NT2/D1 (cell line): Measurements from ENCODE around the gene TWF1.

ENCODE experiments used
- YY1 ChIP-seq: IDR thresholded peaks from 2 replicates; pipeline ENCODE4 v1.6.1; 2011; ENCODE audit not compliant: insufficient read length, insufficient read depth
- ZNF274 ChIP-seq: IDR thresholded peaks from 2 replicates; pipeline ENCODE4 v1.6.1; 2011; ENCODE audit warnings: mild to moderate bottlenecking, low read depth, low read length

- TF ChIP-seq YY1 (no peak), ZNF274 (no peak)
Measured at GRCh38 chr12:43824207-43824775, 18.2 kb upstream of the TWF1 start.
